Central memory CD8-positive, alpha-beta T cell (primary cell): Measurements from ENCODE around the gene HLA-DRB1.

ENCODE experiments used
- ATAC-seq: fragments of 150-1000 bp; cut with Tn5 transposase; replicated peaks from 2 replicates; pipeline ENCODE4 v1.10.0; 2022; ENCODE audit warnings: mild to moderate bottlenecking, moderate FRiP score, moderate number of reproducible peaks; ENCODE audit not compliant: poor library complexity, severe bottlenecking; ENCODE audit errors: extremely low read depth
- DNase-seq, 2 donors: peaks; one replicate each; pipeline ENCODE4 v3.0.0; 2021; ENCODE audit warnings: low spot score in 2 of 2
- H3K27ac Mint-ChIP-seq: one replicate; pipeline ENCODE4 v1.8.0; 2022; ENCODE audit warnings: low read depth, mild to moderate bottlenecking, moderate library complexity, mixed read lengths
- H3K27me3 Mint-ChIP-seq: one replicate; pipeline ENCODE4 v1.8.0; 2022; ENCODE audit warnings: mixed read lengths
- H3K36me3 Mint-ChIP-seq: one replicate; pipeline ENCODE4 v1.8.0; 2022; ENCODE audit warnings: mild to moderate bottlenecking, moderate library complexity, mixed read lengths; ENCODE audit not compliant: insufficient read depth
- H3K4me1 Mint-ChIP-seq: one replicate; pipeline ENCODE4 v1.8.0; 2022; ENCODE audit warnings: mixed read lengths
- H3K4me3 Mint-ChIP-seq: one replicate; pipeline ENCODE4 v1.8.0; 2022; ENCODE audit warnings: mild to moderate bottlenecking, moderate library complexity, mixed read lengths
- H3K9me3 Mint-ChIP-seq: one replicate; pipeline ENCODE4 v1.8.0; 2022; ENCODE audit warnings: mixed read lengths

Gene HLA-DRB1

GRCh38 chr6:32576250-32576649 lies 13.4 kb downstream of the HLA-DRB1 start:
- H3K27ac Mint-ChIP-seq = no peak overlapping the region
- no peaks in the 10 kb centered on the region for H3K27me3 Mint-ChIP-seq
- ATAC-seq = no peak
- no peaks in the 10 kb centered on the region for H3K9me3 Mint-ChIP-seq
- peaks cover 18% of the 10 kb centered on the region for H3K4me1 Mint-ChIP-seq
- H3K36me3 Mint-ChIP-seq = peaks cover 32% of the 10 kb centered on the region
- no peak overlapping the region for H3K4me3 Mint-ChIP-seq
- DNase-seq = no peak

GRCh38 chr6:32570363-32570905 lies 19.2 kb downstream of the HLA-DRB1 start:
- H3K4me1 Mint-ChIP-seq = peaks cover 22% of the 10 kb centered on the region
- DNase-seq = no peak
- H3K27ac Mint-ChIP-seq = no peak overlapping the region
- no peaks in the 10 kb centered on the region for H3K9me3 Mint-ChIP-seq
- ATAC-seq = no peak
- peaks cover 2% of the 10 kb centered on the region for H3K36me3 Mint-ChIP-seq
- H3K4me3 Mint-ChIP-seq = no peak overlapping the region
- no peaks in the 10 kb centered on the region for H3K27me3 Mint-ChIP-seq

- Mint-ChIP-seq H3K27me3 (peaks cover 11% of the 10 kb centered on the region), H3K36me3 (peaks cover 2% of the 10 kb centered on the region), H3K9me3 (no peaks in the 10 kb centered on the region), H3K27ac (peak overlapping the region; percentile 96), H3K4me3 (peak overlapping the region; percentile 74), H3K4me1 (peaks cover 22% of the 10 kb centered on the region)
- ATAC-seq (peak; percentile 89), DNase-seq (no peak)
These were observed 21.1 kb downstream of the HLA-DRB1 start for GRCh38 chr6:32568561-32568960.

- H3K27me3 Mint-ChIP-seq = peaks cover 27% of the 10 kb centered on the region
- peaks cover 2% of the 10 kb centered on the region for H3K36me3 Mint-ChIP-seq
- no peak overlapping the region for H3K4me3 Mint-ChIP-seq
- DNase-seq (no peak), ATAC-seq (no peak)
- H3K4me1 Mint-ChIP-seq = peaks cover 22% of the 10 kb centered on the region
- no peak overlapping the region for H3K27ac Mint-ChIP-seq
- no peaks in the 10 kb centered on the region for H3K9me3 Mint-ChIP-seq
These were observed 22.7 kb downstream of the HLA-DRB1 start for GRCh38 chr6:32566957-32567356.

GRCh38 chr6:32565511-32565910 lies 24.1 kb downstream of the HLA-DRB1 start:
- H3K36me3 Mint-ChIP-seq = peaks cover 1% of the 10 kb centered on the region
- no peak overlapping the region for H3K4me3 Mint-ChIP-seq
- peaks cover 22% of the 10 kb centered on the region for H3K4me1 Mint-ChIP-seq
- H3K9me3 Mint-ChIP-seq = no peaks in the 10 kb centered on the region
- H3K27me3 Mint-ChIP-seq = peaks cover 36% of the 10 kb centered on the region
- DNase-seq (no peak), ATAC-seq (no peak)
- no peak overlapping the region for H3K27ac Mint-ChIP-seq

GRCh38 chr6:32562940-32563339 lies 26.7 kb downstream of the HLA-DRB1 start:
- Mint-ChIP-seq H3K4me3 (no peak overlapping the region), H3K9me3 (no peaks in the 10 kb centered on the region), H3K36me3 (no peaks in the 10 kb centered on the region), H3K4me1 (peaks cover under 1% of the 10 kb centered on the region), H3K27ac (no peak overlapping the region), H3K27me3 (peaks cover 48% of the 10 kb centered on the region)
- ATAC-seq (no peak), DNase-seq (no peak)

- Mint-ChIP-seq H3K27me3 (peaks cover 55% of the 10 kb centered on the region), H3K9me3 (no peaks in the 10 kb centered on the region), H3K4me3 (no peak overlapping the region), H3K36me3 (peaks cover 2% of the 10 kb centered on the region), H3K27ac (no peak overlapping the region), H3K4me1 (no peaks in the 10 kb centered on the region)
- no peak for DNase-seq
- ATAC-seq = no peak
These were observed 29.9 kb downstream of the HLA-DRB1 start for GRCh38 chr6:32559747-32560146.

- DNase-seq = no peak
- ATAC-seq = no peak
- Mint-ChIP-seq H3K9me3 (no peaks in the 10 kb centered on the region), H3K4me3 (no peak overlapping the region), H3K27me3 (peaks cover 44% of the 10 kb centered on the region), H3K27ac (no peak overlapping the region), H3K36me3 (peaks cover 2% of the 10 kb centered on the region), H3K4me1 (peaks cover 3% of the 10 kb centered on the region)
These were observed 31.1 kb downstream of the HLA-DRB1 start for GRCh38 chr6:32558426-32559057.

- peaks cover 9% of the 10 kb centered on the region for H3K4me1 Mint-ChIP-seq
- H3K27me3 Mint-ChIP-seq = peaks cover 19% of the 10 kb centered on the region
- DNase-seq = no peak
- no peak overlapping the region for H3K27ac Mint-ChIP-seq
- no peak overlapping the region for H3K4me3 Mint-ChIP-seq
- no peaks in the 10 kb centered on the region for H3K9me3 Mint-ChIP-seq
- no peak for ATAC-seq
- peaks cover 2% of the 10 kb centered on the region for H3K36me3 Mint-ChIP-seq
These were observed 35.3 kb downstream of the HLA-DRB1 start for GRCh38 chr6:32554116-32554965.

GRCh38 chr6:32553037-32553742 lies 36.5 kb downstream of the HLA-DRB1 start:
- DNase-seq (no peak), ATAC-seq (no peak)
- Mint-ChIP-seq H3K27me3 (peaks cover 17% of the 10 kb centered on the region), H3K36me3 (peaks cover 2% of the 10 kb centered on the region), H3K27ac (no peak overlapping the region), H3K4me3 (no peak overlapping the region), H3K9me3 (no peaks in the 10 kb centered on the region), H3K4me1 (peaks cover 14% of the 10 kb centered on the region)

- Mint-ChIP-seq H3K27me3 (peaks cover 19% of the 10 kb centered on the region), H3K4me3 (no peak overlapping the region), H3K36me3 (peaks cover 2% of the 10 kb centered on the region), H3K4me1 (peaks cover 19% of the 10 kb centered on the region), H3K9me3 (no peaks in the 10 kb centered on the region), H3K27ac (no peak overlapping the region)
- DNase-seq (no peak), ATAC-seq (no peak)
These were observed 38.2 kb downstream of the HLA-DRB1 start for GRCh38 chr6:32551410-32551809.

GRCh38 chr6:32539839-32540238 lies 49.8 kb downstream of the HLA-DRB1 start:
- ATAC-seq = no peak
- H3K9me3 Mint-ChIP-seq = peaks cover 15% of the 10 kb centered on the region

More at GRCh38 chr6:32539839-32540238, 49.8 kb downstream of the HLA-DRB1 start:
- no peak for DNase-seq
- no peak overlapping the region for H3K4me3 Mint-ChIP-seq
- H3K27ac Mint-ChIP-seq = no peak overlapping the region
- H3K36me3 Mint-ChIP-seq = peaks cover 2% of the 10 kb centered on the region
- H3K4me1 Mint-ChIP-seq = no peaks in the 10 kb centered on the region
- H3K27me3 Mint-ChIP-seq = peaks cover 13% of the 10 kb centered on the region
